ENCODE results near the gene OGFOD2. TPM values are rescaled to one million over a fixed set of nuclear protein-coding genes. Genes with fewer than 3 reads are reported as not detected.

Gene OGFOD2
- total and polyA plus RNA-seq, 9 of the 15 experiments (the other 6 are each of a cell fraction or from before 2014, with no cell fraction given) = 1.4 to 111 (median 18.5) TPM

GRCh38 chr12:122980183-122981035 is 5.4 kb downstream of the OGFOD2 start, which contains the start of gene ARL6IP4 (continued):
- TF ChIP-seq BHLHE40 (IDR thresholded peaks at IDR 0.05; ENCODE audit: low read length) (no peak), PRMT5 (CRISPR knock-in tag; IDR thresholded peaks at IDR 0.05) (0 out of 2 replicates have a peak, but pooled peaks have one; percentile 8), ZC3H4 (CRISPR knock-in tag; IDR thresholded peaks at IDR 0.05; ENCODE audit: borderline replicate concordance) (no peak), L3MBTL2 (IDR thresholded peaks at IDR 0.05) (peak; percentile 74), ZNF707 (CRISPR knock-in tag; conservative IDR thresholded peaks at IDR 0.05) (no peak), PTBP1 (IDR thresholded peaks at IDR 0.05; ENCODE audit: low read depth, low read length) (0 out of 2 replicates have a peak, but pooled peaks have one; percentile 10), EP400 (IDR thresholded peaks at IDR 0.05) (peak; percentile 62; the same call in 1 of the 2 replicates), CXXC5 (CRISPR knock-in tag; IDR thresholded peaks at IDR 0.05) (peak; percentile 87), ASH1L (IDR thresholded peaks at IDR 0.05; ENCODE audit: borderline replicate concordance, low read depth, partially characterized antibody) (no peak), TFAP4 (CRISPR knock-in tag; IDR thresholded peaks at IDR 0.05; ENCODE audit: borderline replicate concordance) (0 out of 2 replicates have a peak, but pooled peaks have one; percentile 67), BACH1 (tag; IDR thresholded peaks at IDR 0.05) (no peak), ZNF655 (CRISPR knock-in tag; IDR thresholded peaks at IDR 0.05) (no peak), COPS2 (conservative IDR thresholded peaks at IDR 0.05) (no peak), MEIS2 (IDR thresholded peaks at IDR 0.05; ENCODE audit: partially characterized antibody) (peak; percentile 18), TAF9B (IDR thresholded peaks at IDR 0.05; ENCODE audit: partially characterized antibody) (no peak), ZNF217 (CRISPR knock-in tag; IDR thresholded peaks at IDR 0.05) (no peak), CCNT2 (IDR thresholded peaks at IDR 0.05; ENCODE audit: borderline replicate concordance, extremely low read depth, insufficient read length, low read depth, low read length) (peak; percentile 72), SMARCC2 (IDR thresholded peaks at IDR 0.05; ENCODE audit: low read depth) (no peak)
- TF ChIP-seq, protein P1, sequence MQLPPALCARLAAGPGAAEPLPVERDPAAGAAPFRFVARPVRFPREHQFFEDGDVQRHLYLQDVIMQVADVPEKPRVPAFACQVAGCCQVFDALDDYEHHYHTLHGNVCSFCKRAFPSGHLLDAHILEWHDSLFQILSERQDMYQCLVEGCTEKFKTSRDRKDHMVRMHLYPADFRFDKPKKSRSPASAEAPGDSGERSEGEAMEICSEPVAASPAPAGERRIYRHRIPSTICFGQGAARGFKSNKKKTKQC (CRISPR knock-in tag; IDR thresholded peaks at IDR 0.05) = peak; percentile 77; the same call in 1 of the 2 replicates
- TF ChIP-seq, protein P2, sequence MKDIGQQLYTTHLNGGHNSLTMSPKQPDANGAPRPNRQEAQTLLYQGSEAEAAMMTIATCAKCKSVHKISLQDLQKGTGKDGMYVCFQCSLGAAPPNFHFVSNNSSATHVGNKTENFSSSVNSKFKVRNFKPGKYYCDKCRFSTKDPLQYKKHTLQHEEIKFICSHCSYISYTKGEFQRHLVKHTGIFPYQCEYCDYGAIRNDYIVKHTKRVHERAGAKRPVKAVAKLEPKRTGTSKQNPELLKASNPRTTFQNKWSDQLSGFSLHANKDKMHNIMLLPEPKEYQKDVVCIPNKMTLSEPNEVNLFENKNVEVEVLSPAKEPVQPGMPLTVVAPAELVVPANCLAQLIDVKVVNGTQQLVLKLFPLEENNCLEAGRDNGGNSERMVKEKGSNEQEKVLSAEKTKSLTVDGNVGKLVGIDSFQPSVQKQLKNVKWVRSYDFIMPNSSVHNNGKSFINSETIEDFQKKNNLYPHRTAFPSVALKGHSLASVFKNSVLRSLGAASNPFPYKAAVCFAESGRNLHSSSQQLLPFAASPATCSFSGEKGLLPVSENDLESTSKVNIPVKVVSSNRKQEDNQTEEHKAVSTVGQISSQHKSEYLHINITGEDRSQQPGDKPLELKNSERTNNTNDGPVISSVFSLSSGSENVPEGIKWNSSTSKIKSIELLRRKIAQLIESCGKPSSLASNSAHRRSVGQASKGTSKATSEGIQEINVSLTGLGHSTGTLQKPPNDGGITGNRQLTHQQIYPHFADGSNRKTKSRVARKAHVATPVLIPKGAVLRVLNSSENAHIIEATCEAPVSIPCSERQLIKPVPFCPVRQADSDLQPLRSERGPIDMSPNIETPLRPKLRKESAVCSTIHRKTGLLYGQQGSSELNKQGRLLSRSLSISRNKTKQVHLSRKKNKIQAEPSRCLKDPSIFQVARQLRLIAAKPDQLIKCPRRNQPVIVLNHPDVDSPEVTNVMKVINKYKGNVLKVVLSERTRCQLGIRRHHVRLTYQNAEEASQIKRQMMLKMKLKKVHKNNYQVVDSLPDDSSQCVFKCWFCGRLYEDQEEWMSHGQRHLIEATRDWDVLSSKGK (CRISPR knock-in tag; IDR thresholded peaks at IDR 0.05) = no peak
- TF ChIP-seq, protein P3, sequence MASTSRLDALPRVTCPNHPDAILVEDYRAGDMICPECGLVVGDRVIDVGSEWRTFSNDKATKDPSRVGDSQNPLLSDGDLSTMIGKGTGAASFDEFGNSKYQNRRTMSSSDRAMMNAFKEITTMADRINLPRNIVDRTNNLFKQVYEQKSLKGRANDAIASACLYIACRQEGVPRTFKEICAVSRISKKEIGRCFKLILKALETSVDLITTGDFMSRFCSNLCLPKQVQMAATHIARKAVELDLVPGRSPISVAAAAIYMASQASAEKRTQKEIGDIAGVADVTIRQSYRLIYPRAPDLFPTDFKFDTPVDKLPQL (IDR thresholded peaks at IDR 0.05; ENCODE audit: extremely low read depth, insufficient read length) = no peak

Measured in K562 (cell line).